Measurements from ENCODE around the gene RHOF. TPM values are rescaled to one million over a fixed set of nuclear protein-coding genes. Genes with fewer than 3 reads are reported as not detected.

Gene RHOF, protein sequence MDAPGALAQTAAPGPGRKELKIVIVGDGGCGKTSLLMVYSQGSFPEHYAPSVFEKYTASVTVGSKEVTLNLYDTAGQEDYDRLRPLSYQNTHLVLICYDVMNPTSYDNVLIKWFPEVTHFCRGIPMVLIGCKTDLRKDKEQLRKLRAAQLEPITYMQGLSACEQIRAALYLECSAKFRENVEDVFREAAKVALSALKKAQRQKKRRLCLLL
- polyA plus RNA-seq (ENCODE audit: insufficient read length in 4 of 4) = 10 to 100 TPM in 1 of 4 donors, 1 to 10 TPM in 3; 4.9 to 14.7 (median 9.5) TPM

DNA sequence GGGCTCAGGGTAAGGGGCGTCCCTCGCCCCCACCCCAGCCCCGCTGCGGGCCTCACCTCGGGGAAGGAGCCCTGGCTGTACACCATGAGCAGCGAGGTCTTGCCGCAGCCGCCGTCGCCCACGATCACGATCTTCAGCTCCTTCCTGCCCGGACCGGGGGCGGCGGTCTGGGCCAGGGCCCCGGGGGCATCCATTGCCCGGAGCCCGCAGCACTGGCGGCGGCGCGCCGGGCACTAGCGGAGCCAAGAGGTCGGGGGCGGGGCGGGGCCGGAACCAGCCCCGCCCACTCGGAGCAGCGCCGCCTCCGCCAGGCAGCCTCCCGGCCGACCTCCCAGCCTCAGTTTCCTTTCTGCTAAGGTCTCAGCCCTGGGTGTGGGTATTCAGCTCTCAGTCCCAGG lies at the start of gene RHOF:
Gene RHOF (minus strand): TSS at position 249 of the 398 bp plus-strand sequence. CDS start 55 bp downstream, at position 194.
- DNase-seq (ENCODE audit: low read depth in 4 of 4, low spot score in 3 of 4) = no peak

DNA sequence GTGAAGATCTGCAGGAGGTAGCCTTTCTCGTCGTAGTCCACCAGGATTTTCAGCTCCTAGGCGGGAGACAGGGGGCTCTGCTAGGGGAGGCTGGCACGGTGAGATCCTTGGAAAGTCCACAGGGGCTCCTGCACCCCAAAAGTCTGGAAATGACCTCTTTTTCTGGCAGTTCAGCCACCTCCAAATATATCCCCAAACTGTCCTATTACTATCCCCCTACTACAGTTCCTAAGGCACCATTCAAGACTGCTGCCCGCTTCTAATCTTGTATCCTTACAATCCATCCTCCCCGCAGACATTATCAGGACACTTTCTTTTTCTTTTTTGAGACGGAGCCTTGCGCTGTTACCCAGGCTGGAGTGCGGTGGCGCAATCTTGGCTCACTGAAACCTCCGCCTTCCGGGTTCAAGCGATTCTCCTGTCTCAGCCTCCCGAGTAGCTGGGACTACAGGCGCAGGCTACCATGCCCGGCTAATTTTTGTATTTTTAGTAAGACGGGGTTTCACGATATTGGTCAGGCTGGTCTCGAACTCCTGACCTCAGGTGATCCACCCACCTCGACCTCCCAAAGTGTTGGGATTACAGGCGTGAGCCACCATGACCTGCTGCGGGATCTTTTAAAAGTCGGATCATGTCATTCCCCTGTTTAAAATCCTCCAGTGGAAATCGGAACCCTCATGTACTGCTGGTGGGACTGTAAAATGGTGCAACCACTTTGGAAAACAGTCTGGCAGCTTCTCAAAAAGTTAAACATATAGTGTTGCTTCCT lies 46.7 kb upstream of the RHOF start:
- DNase-seq (ENCODE audit: low read depth in 4 of 4, low spot score in 3 of 4) = no peak

DNA sequence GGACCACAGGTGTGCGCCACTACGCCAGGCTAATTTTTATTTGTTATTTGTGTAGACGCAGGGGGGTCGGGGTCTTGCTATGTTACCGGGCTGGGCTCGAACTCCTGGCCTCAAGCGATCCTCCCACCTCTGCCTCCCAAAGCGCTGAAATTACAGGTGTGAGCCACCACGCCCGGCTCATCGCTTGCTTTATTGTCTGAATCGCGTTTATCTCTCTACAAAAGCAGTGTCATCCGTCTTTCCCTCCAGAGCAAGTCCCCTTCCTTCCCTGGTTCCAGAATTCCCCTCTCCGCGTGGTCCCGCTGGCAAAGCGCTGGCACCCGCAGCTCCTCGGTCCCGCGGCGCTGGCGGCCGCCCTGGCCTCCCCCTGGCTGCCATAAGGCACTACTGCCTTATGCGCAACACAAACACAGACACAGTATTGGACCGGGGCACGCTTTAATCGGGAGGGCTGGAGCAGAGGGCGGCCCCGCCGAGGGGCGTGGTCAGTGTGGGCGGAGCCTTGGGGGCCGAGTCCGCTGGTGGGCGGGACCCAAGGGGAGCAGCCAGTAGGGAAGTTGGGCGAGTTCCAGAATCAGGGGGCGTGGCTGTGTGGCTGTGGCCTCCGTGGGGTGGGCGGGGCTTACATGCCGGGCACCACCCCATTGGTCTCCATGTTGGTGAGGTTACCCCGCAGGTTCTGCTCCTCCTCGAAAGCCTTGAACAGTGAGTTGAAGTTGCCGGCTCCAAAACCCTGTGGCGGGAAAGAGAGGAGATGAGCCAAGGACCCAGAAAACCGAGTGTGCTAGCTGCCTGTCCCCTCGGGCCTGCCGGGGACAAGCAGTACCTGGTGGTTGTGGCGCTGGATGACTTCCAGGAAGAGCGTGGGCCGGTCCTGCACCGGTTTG lies 45.9 kb upstream of the RHOF start:
- DNase-seq (ENCODE audit: low read depth in 4 of 4, low spot score in 3 of 4) = peak; percentile 91 to 95 (median 94)

DNA sequence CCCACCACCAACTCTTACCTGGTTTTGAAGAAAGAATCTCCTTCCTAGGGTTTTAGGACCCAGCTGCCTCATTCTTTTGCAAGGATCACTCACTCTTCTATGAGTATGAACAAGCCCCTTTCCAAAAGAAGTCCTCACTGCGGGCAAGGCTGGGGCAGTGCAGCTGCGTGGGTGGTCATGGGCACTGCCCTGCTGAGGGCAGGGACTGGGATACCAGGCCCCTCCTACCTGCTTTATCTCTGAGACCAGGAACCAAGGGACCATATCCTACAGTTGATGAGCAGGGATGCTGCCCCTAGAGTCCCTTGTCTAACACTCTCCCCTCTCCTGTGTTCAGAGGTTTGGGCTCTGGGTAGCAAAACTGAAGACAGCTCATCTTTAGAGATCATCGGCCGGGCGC lies 44.6 kb upstream of the RHOF start:
- no peak for DNase-seq (ENCODE audit: low read depth in 4 of 4, low spot score in 3 of 4)

DNA sequence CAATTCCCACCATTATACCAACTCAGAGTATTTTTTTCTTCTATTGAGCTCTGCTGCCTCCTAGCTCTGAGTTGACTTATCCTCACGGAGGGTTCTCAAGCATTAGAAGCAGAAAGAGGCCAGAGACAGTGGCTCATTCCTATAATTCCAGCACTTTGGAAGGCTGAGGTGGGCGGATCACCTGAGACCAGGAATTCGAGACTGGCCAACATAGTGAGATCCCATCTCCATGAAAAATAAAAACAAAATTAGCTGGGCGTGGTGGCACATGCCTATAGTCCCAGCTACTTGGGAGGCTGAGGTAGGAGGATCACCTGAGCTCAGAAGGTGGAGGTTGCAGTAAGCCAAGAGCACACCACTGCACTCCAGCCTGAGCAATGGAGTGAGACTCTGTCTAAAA lies 44.2 kb upstream of the RHOF start:
- no peak for DNase-seq (ENCODE audit: low read depth in 4 of 4, low spot score in 3 of 4)

DNA sequence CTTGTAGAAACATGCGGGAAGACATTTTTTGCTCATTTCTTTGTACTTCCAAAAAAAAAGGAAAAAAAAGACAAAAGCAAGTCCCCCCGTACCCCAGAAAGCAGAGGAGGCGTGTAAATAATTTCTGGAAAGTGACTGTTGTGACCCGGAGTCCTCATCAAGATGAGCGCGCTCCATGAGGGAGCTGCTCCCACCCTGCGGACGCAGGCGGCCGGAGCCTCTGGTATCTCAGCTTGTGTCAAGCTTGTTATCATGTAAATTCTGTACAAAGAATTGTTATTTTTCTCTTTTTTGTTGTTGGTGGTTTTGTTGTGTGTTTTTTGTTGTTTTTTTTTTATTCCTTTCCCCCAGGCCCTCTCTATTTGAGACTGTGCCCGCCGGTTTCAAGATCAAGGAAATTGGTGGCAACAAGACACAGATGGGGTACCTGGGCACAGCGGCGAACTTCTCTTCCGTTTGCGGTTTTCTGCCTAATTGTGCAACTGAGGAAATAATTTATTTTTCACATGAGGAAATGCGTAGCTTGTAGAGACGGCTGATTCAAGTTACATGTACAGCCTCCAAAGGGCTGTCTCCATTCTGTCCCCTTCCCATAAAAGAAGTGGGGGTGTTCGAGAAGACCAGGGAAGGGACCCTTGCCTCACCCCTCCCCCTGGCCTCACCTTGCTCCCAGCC lies 38.2 kb upstream of the RHOF start:
- no peak for DNase-seq (ENCODE audit: low read depth in 4 of 4, low spot score in 3 of 4)

DNA sequence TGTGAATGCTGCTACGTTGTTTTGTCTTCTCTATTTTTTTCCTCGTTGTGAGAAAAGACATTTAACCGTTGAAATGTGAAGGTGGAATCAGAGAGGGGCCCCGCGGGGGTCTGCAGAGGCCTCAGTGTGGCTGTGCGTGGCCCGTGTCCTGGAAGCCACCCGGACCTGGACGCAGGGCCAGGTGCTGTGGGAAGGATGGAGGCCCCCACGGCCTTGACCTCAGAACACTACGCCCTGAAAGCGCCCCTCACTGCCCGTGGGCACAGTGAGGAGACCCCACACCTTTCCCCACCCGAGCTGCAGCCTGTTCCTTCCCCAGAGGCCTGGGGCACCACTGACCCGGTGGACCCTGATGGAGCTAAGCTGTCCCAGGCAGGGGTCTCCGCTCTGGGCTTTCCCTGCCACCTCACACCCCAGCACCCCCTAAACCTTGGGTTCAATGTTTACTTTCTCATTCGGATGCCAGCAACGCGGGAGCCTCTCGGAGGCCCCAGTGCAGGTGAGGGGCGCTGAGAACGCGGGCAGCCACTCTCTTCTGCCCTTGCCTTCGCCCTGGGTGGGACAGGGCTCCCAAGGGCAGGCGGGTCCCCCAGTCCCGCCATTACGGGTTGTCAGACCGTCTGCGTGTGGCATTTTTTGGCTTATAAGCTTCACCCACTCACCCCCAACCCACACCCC lies 37.2 kb upstream of the RHOF start:
- DNase-seq (ENCODE audit: low read depth in 4 of 4, low spot score in 3 of 4) = no peak

DNA sequence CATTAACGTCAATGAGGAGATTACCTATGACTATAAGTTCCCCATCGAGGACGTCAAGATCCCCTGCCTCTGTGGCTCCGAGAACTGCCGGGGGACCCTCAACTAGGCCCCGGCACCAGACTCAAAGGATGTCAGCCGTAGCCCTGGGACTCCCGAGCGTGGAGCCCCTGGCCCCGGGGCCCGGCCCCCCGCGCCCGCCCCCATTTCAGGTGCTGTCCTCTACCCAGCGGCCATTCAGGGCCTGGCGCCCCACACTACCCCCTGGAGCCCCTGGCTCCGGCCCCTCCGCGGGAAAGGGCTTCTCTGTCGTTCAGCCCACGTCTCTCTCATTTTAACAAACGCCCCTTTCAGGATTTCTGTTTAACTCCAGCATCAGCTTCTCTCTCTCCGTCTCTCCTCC lies 36.6 kb upstream of the RHOF start:
- DNase-seq (ENCODE audit: low read depth in 4 of 4, low spot score in 3 of 4) = no peak

DNA sequence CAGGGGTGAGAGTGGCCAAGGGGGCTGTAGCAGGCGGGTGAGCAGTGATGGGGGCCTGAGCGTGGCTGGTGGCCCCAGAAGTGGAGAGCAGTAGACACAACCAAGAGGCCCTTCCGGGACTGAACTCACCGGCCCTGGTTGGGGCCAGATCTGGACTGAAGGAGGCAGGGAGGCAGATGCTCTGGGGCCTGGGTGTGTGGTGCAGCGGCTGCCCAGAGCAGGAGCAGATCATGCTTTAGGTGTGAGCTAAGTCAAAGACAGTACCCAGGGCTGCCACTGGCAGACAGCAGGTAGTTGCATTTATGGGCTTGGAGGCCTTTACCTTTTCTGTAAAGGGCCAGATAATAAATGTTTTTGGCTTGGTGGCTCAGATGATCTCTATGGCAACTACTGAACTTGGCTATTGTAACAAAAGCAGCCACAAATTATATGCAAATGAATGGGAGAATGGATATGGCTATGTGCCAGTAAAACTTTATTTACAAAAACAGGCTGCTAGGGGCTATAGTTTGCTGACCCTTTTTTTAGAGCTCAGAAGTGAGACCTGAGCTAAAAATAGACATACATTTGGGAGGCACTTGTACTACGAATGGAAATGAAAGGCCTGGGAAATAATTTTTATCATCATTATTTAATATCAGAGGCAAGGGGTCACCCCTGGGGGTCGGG lies 35.9 kb upstream of the RHOF start:
- DNase-seq (ENCODE audit: low read depth in 4 of 4, low spot score in 3 of 4) = no peak

DNA sequence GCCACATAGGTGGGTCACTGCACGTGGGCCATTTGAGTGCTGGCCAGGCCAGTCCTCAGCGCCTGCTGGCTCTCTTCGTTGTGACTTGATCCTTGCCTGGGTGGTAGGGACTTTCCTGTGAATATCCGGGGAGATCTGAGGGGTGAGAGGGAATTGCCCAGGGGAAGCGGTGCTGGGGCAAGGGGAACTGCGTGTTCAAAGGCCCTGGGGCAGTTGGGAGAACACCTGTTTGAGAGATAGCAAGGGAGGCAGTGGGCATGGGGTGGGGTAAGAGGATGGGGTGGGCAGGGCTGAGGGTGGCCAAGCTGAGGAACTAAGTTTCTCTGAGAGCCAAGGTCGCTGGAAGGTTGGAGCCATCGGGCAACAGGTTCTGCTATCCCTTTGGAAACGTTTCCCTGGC lies 35.3 kb upstream of the RHOF start:
- DNase-seq (ENCODE audit: low read depth in 4 of 4, low spot score in 3 of 4) = no peak

DNA sequence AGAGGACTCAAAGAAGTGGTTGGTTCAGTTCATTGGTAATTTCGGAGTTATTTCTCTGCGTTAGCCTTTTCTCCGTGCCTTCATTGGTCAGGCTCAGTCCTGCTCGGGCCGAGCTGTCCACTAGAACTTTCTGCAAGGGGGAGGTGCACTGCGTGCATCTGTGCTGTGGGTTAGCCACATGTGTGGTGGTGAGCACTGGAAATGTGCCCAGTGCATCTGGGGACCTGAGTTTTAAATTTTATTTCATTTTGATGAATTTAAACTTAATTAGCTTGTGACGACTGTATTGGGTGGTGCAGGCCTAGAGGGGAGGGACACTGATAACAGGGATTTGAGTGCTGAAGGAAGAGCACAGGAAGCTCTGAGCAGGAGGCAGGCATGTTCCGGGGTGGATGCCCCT lies 34.8 kb upstream of the RHOF start:
- no peak for DNase-seq (ENCODE audit: low read depth in 4 of 4, low spot score in 3 of 4)

DNA sequence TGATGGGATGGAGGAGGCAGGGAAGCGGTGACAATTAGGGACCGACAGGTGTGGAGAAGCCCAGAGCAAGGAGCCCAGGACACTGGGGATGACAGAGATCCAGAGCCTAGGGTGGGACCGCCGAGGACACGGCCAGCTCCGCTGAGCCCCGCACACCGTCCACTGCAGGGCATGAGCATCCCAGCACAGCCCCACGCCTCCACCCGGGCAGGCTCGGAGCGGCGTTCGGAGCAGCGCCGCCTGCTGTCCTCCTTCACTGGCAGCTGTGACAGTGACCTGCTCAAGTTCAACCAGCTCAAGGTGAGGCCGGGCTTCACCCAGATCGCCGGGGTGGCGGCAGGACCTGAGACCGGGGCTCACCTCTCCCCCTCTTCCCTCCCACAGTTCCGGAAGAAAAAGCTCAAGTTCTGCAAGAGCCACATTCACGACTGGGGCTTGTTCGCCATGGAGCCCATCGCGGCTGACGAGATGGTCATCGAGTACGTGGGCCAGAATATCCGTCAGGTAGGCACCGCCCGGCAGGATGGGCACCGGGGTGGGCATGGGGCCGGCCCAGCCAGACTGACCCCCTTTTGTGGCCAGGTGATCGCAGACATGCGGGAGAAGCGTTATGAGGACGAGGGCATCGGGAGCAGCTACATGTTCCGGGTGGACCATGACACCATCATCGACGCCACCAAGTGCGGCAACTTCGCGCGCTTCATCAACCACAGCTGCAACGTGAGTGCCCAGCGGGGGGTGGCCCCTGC lies 34.0 kb upstream of the RHOF start:
- DNase-seq (ENCODE audit: low read depth in 4 of 4, low spot score in 3 of 4) = no peak

DNA sequence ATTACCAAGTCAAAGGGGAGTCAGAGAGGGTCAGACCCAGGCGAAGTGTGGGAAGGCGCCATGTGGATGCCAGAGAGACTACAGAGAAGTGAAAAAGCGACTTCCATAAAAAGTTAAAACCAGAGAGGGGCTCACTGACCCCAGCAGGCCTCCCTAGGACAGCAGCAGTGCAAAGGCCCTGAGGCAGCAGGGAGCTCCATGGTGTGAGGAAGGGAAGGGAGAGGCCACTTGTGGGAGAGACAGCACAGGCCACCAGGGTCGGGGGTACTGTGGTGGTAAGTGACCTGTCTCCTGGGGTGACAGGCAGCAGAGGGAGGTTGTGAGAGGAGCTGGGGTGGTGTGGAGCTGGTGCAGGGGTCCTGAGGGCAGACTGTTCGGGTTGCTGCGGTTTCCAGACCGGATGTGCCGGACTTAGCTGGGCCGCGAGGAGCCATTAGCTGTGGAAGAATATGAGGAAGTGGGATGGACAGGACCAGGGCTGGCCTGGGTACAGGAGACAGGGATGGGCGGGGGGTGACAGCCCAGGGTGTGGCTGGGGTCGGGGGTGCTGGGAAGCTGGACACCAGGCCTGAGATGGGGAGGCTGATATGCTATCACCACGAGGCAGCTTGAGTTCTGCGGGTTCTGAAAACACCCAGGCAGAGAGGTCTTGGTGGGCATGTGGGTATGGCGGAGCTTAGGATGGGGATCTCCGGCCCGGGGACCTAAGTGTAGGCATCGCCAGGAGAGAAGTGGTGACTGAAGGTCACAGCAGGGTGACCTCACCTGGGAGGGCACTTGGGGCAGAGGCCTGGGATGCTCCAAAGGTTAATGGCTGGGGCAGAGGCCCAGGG lies 33.0 kb upstream of the RHOF start:
- no peak for DNase-seq (ENCODE audit: low read depth in 4 of 4, low spot score in 3 of 4)

DNA sequence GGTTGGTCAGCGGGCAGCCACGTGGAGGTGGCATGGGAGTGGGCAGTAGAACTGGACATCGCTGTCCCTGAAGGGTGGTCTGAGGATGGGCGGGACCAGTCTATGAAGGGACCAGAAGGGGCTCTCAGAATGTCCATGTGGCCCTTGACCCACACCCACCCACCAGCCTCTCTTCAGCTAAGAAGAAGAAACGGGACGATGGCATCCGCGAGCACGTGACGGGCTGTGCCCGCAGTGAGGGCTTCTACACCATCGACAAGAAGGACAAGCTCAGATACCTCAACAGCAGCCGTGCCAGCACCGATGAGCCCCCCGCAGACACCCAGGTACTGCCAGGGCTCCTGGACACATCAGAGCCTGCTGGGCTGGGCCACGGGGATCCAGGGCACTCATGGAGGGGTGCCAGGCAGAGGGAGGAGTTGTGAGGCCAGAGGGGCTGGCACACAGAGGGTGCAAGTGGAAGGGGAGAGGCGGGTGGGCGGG lies 31.6 kb upstream of the RHOF start:
- no peak for DNase-seq (ENCODE audit: low read depth in 4 of 4, low spot score in 3 of 4)

DNA sequence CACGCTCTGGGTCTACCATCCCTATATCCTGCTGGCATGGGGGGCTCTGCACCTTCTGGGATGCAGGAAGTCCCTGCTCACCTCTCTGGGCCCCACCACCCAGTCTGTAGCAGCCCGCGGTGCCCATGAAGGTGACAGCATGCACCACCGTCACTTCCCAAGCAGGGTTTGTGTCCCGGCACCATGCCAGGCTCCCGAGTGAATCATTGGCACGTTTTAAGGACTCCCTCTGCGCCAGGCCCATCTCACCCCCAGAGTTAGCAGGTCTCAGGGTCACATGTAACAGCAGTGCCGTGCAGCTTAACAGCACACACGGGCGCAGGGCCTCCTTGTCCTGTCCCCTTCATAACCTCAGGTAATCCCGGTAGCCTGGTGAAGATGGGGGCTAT lies 30.2 kb upstream of the RHOF start:
- no peak for DNase-seq (ENCODE audit: low read depth in 4 of 4, low spot score in 3 of 4)

DNA sequence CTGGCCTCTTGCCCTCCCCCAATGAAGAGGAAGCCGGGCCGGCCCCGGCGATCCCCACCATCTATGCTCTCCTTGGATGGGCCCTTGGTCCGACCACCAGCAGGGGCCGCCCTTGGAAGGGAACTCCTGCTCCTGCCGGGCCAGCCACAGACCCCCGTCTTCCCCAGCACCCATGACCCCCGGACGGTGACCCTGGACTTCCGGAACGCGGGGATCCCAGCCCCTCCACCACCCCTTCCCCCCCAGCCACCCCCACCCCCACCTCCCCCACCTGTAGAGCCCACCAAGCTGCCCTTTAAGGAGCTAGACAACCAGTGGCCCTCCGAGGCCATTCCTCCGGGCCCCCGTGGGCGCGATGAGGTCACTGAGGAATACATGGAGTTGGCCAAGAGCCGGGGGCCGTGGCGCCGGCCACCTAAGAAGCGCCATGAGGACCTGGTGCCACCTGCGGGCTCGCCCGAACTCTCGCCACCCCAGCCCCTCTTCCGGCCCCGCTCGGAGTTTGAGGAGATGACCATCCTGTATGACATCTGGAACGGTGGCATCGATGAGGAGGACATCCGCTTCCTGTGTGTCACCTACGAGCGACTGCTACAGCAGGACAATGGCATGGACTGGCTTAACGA lies 29.7 kb upstream of the RHOF start:
- DNase-seq (ENCODE audit: low read depth in 4 of 4, low spot score in 3 of 4) = no peak

DNA sequence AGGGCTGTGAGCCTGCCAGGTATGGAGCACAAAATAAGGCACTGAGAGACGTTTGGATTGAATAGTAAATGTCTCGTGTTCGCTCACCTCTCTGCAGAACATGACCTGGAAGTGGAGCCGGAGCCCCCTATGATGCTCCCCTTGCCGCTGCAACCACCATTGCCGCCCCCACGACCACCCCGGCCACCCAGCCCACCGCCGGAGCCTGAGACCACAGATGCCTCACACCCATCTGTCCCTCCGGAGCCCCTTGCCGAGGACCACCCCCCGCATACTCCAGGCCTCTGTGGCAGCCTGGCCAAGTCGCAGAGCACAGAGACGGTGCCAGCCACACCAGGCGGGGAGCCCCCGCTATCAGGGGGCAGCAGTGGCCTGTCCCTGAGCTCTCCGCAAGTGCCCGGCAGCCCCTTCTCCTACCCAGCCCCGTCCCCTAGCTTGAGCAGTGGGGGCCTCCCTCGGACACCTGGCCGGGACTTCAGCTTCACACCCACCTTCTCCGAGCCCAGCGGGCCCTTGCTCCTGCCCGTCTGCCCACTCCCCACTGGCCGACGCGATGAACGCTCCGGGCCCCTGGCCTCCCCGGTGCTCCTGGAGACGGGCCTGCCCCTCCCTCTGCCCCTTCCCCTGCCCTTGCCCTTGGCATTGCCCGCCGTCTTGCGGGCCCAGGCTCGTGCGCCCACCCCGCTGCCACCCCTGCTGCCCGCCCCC lies 29.1 kb upstream of the RHOF start:
- DNase-seq (ENCODE audit: low read depth in 4 of 4, low spot score in 3 of 4) = no peak
